ENCODE measurements around the gene RGL3.

DNA sequence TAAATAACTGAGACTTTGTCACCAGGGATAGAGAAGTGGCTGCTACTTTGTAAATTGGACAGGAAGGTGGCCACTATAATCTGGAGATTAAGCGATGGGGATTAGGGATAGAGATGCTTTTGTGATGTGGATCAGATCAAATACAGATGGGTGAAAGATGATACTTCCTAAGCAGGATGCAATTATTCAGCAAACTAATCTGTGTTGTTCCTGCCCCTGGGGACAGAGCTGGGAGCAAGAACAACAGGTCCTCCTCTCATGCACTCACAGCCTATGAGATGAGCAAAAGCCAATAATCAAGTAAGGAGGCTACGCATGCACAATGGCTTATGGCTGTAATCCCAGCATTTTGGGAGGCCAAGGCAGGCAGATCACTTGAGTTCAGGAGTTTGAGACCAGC lies 4.6 kb downstream of the RGL3 start:
- TF ChIP-seq CTCF (conservative IDR thresholded peaks at IDR 0.05) (no peak), ZFX (IDR thresholded peaks at IDR 0.05) (no peak)

All from C4-2B (cell line).